ENCODE measurements around the gene FAM151B.
"Not testable (repeated sequence)": the region's sequence is repeated elsewhere in the genome, so short reads cannot be mapped to it uniquely, and the experiment has no call there.

FAM151B gene

DNA sequence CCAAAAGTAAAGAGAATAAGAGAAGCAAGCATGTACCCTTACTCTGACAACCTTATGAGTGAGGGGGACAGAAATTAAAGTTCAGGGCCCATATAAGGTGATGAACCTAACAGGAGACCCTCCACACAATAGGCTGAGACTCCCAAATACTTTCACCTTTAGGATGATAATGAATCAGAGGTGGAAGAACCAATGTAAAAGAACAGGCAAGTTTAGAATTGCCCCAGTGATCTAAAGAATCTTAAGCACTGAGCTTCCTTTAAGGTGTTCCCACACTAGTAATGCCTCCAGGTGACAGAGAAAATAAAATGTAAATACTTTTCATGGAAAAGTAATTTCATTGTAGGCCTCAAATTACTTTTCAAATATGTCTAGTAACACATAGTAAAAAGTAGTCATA, 8.2 kb upstream of the FAM151B start:
- Histone ChIP-seq H3K4me3 (ENCODE audit: low read length in 2 of 2) (no peak overlapping the region), H3K9me3 (ENCODE audit: control insufficient read depth in 2 of 2, low read length in 2 of 2) (peaks cover 0 to 3% of the 10 kb centered on the region in 2 donors), H3K9ac (ENCODE audit: low read length in 2 of 2) (no peak overlapping the region), H3K36me3 (ENCODE audit: control insufficient read depth in 2 of 2, insufficient read depth in 2 of 2, low read length in 2 of 2) (peaks cover 5 to 22% of the 10 kb centered on the region in 2 donors), H3K27ac (ENCODE audit: low read length) (no peak overlapping the region), H3K27me3 (ENCODE audit: control insufficient read depth in 1 of 2, insufficient read depth in 2 of 2, low read length in 2 of 2) (no peaks in the 10 kb centered on the region), H3K4me1 (ENCODE audit: control insufficient read depth, insufficient read depth, low read length) (no peaks in the 10 kb centered on the region)

- Histone ChIP-seq H3K36me3 (ENCODE audit: control insufficient read depth in 2 of 2, insufficient read depth in 2 of 2, low read length in 2 of 2) (peaks cover 5 to 15% of the 10 kb centered on the region in 2 donors), H3K4me3 (ENCODE audit: low read length in 2 of 2) (no peak overlapping the region), H3K4me1 (ENCODE audit: control insufficient read depth, insufficient read depth, low read length) (no peaks in the 10 kb centered on the region), H3K9ac (ENCODE audit: low read length in 2 of 2) (no peak overlapping the region), H3K27ac (ENCODE audit: low read length) (no peak overlapping the region), H3K27me3 (ENCODE audit: control insufficient read depth in 1 of 2, insufficient read depth in 2 of 2, low read length in 2 of 2) (no peaks in the 10 kb centered on the region), H3K9me3 (ENCODE audit: control insufficient read depth in 2 of 2, low read length in 2 of 2) (peaks cover 0 to 3% of the 10 kb centered on the region in 2 donors)
These were observed 7.5 kb upstream of the FAM151B start for GRCh38 chr5:80480354-80480753.

GRCh38 chr5:80481019-80481893, 6.6 kb upstream of the FAM151B start:
- Histone ChIP-seq H3K27ac (ENCODE audit: low read length) (no peak overlapping the region), H3K36me3 (ENCODE audit: control insufficient read depth in 2 of 2, insufficient read depth in 2 of 2, low read length in 2 of 2) (peaks cover 5 to 9% of the 10 kb centered on the region in 2 donors), H3K4me3 (ENCODE audit: low read length in 2 of 2) (no peak overlapping the region), H3K4me1 (ENCODE audit: control insufficient read depth, insufficient read depth, low read length) (no peaks in the 10 kb centered on the region), H3K27me3 (ENCODE audit: control insufficient read depth in 1 of 2, insufficient read depth in 2 of 2, low read length in 2 of 2) (no peaks in the 10 kb centered on the region), H3K9me3 (ENCODE audit: control insufficient read depth in 2 of 2, low read length in 2 of 2) (peaks cover 0 to 3% of the 10 kb centered on the region in 2 donors), H3K9ac (ENCODE audit: low read length in 2 of 2) (no peak overlapping the region)

GRCh38 chr5:80482578-80482977, 5.3 kb upstream of the FAM151B start:
- Histone ChIP-seq H3K27ac (ENCODE audit: low read length) (no peak overlapping the region), H3K36me3 (ENCODE audit: control insufficient read depth in 2 of 2, insufficient read depth in 2 of 2, low read length in 2 of 2) (peaks cover 4 to 5% of the 10 kb centered on the region in 2 donors), H3K27me3 (ENCODE audit: control insufficient read depth in 1 of 2, insufficient read depth in 2 of 2, low read length in 2 of 2) (no peaks in the 10 kb centered on the region), H3K9me3 (ENCODE audit: control insufficient read depth in 2 of 2, low read length in 2 of 2) (peaks cover 0 to 3% of the 10 kb centered on the region in 2 donors), H3K4me1 (ENCODE audit: control insufficient read depth, insufficient read depth, low read length) (peaks cover 2% of the 10 kb centered on the region), H3K4me3 (ENCODE audit: low read length in 2 of 2) (no peak overlapping the region), H3K9ac (ENCODE audit: low read length in 2 of 2) (no peak overlapping the region)

- Histone ChIP-seq H3K27me3 (ENCODE audit: control insufficient read depth in 1 of 2, insufficient read depth in 2 of 2, low read length in 2 of 2) (no peaks in the 10 kb centered on the region), H3K4me3 (ENCODE audit: low read length in 2 of 2) (no peak overlapping the region), H3K4me1 (ENCODE audit: control insufficient read depth, insufficient read depth, low read length) (peaks cover 7% of the 10 kb centered on the region), H3K9ac (ENCODE audit: low read length in 2 of 2) (no peak overlapping the region), H3K27ac (ENCODE audit: low read length) (no peak overlapping the region), H3K9me3 (ENCODE audit: control insufficient read depth in 2 of 2, low read length in 2 of 2) (peaks cover 0 to 3% of the 10 kb centered on the region in 2 donors), H3K36me3 (ENCODE audit: control insufficient read depth in 2 of 2, insufficient read depth in 2 of 2, low read length in 2 of 2) (peaks cover 4 to 5% of the 10 kb centered on the region in 2 donors)
These were observed 4.2 kb upstream of the FAM151B start for GRCh38 chr5:80483636-80484232.

- peaks cover 0 to 2% of the 10 kb centered on the region in 2 donors for H3K36me3 ChIP-seq (ENCODE audit: control insufficient read depth in 2 of 2, insufficient read depth in 2 of 2, low read length in 2 of 2)
- peak overlapping the region; percentile 49 for H3K27ac ChIP-seq (ENCODE audit: low read length)
- no peaks in the 10 kb centered on the region for H3K27me3 ChIP-seq (ENCODE audit: control insufficient read depth in 1 of 2, insufficient read depth in 2 of 2, low read length in 2 of 2)
- peak overlapping the region; percentile 59 to 76 for H3K9ac ChIP-seq (ENCODE audit: low read length in 2 of 2)
- H3K4me3 ChIP-seq (ENCODE audit: low read length in 2 of 2), result peak overlapping the region; percentile 88 to 90
- peaks cover 0 to 3% of the 10 kb centered on the region in 2 donors for H3K9me3 ChIP-seq (ENCODE audit: control insufficient read depth in 2 of 2, low read length in 2 of 2)
- H3K4me1 ChIP-seq (ENCODE audit: control insufficient read depth, insufficient read depth, low read length), result peaks cover 8% of the 10 kb centered on the region
These were observed 464 bp upstream of the FAM151B start for GRCh38 chr5:80487444-80487828.

GRCh38 chr5:80491296-80491695, 3.4 kb downstream of the FAM151B start:
- Histone ChIP-seq H3K27ac (ENCODE audit: low read length) (no peak overlapping the region), H3K9ac (ENCODE audit: low read length in 2 of 2) (no peak overlapping the region), H3K4me3 (ENCODE audit: low read length in 2 of 2) (no peak overlapping the region), H3K27me3 (ENCODE audit: control insufficient read depth in 1 of 2, insufficient read depth in 2 of 2, low read length in 2 of 2) (no peaks in the 10 kb centered on the region), H3K9me3 (ENCODE audit: control insufficient read depth in 2 of 2, low read length in 2 of 2) (no peaks in the 10 kb centered on the region), H3K36me3 (ENCODE audit: control insufficient read depth in 2 of 2, insufficient read depth in 2 of 2, low read length in 2 of 2) (no peaks in the 10 kb centered on the region), H3K4me1 (ENCODE audit: control insufficient read depth, insufficient read depth, low read length) (peaks cover 8% of the 10 kb centered on the region)

- no peaks in the 10 kb centered on the region for H3K27me3 ChIP-seq (ENCODE audit: control insufficient read depth in 1 of 2, insufficient read depth in 2 of 2, low read length in 2 of 2)
- H3K27ac ChIP-seq (ENCODE audit: low read length), result no peak overlapping the region
- H3K9ac ChIP-seq (ENCODE audit: low read length in 2 of 2), result no peak overlapping the region
- no peaks in the 10 kb centered on the region for H3K36me3 ChIP-seq (ENCODE audit: control insufficient read depth in 2 of 2, insufficient read depth in 2 of 2, low read length in 2 of 2)
- peaks cover 6% of the 10 kb centered on the region for H3K4me1 ChIP-seq (ENCODE audit: control insufficient read depth, insufficient read depth, low read length)
- no peak overlapping the region for H3K4me3 ChIP-seq (ENCODE audit: low read length in 2 of 2)
- H3K9me3 ChIP-seq (ENCODE audit: control insufficient read depth in 2 of 2, low read length in 2 of 2), result no peaks in the 10 kb centered on the region
These were observed 4.8 kb downstream of the FAM151B start for GRCh38 chr5:80492741-80493140.

DNA sequence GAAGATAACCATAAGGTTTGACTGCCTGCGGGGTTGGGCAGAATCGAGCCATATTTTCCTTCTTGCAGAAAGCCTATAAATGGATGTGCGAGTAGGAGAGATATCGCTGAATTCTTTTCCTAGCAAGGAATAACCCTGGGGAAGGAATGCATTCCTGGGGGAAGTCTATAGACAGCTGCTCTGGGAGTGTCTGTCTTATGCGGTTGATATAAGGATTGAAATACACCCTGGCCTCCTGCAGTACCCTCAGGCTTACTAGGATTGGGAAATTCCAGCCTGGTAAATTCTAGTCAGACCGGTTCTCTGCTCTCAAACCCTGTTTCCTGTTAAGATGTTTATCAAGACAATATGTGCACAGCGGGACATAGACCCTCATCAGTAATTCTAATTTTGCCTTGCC, 5.5 kb downstream of the FAM151B start:
- not testable (repeated sequence) for H3K4me1 ChIP-seq (ENCODE audit: control insufficient read depth, insufficient read depth, low read length); H3K36me3 ChIP-seq (ENCODE audit: control insufficient read depth in 2 of 2, insufficient read depth in 2 of 2, low read length in 2 of 2); H3K9ac ChIP-seq (ENCODE audit: low read length in 2 of 2); H3K9me3 ChIP-seq (ENCODE audit: control insufficient read depth in 2 of 2, low read length in 2 of 2); H3K27ac ChIP-seq (ENCODE audit: low read length); H3K4me3 ChIP-seq (ENCODE audit: low read length in 2 of 2); H3K27me3 ChIP-seq (ENCODE audit: control insufficient read depth in 1 of 2, insufficient read depth in 2 of 2, low read length in 2 of 2)

DNA sequence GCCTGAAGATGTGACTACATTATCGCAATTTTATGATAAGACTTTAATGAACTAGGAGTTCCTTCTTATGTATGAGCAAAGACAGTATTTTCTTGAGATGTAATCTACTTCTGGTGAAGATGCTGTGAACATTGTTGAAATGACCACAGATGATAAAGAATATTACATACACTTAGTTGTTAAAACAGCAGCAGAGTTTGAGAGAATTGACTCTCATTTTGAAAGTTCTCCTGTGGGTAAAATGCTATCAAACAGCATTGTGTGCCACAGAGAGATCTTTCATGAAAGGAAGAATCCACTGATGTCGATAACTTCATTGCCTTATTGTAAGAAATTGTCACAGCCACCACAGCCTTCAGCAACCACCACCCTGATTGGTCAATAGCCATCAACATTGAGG, 8.0 kb downstream of the FAM151B start:
- no peaks in the 10 kb centered on the region for H3K9me3 ChIP-seq (ENCODE audit: control insufficient read depth in 2 of 2, low read length in 2 of 2)
- no peak overlapping the region for H3K27ac ChIP-seq (ENCODE audit: low read length)
- no peaks in the 10 kb centered on the region for H3K4me1 ChIP-seq (ENCODE audit: control insufficient read depth, insufficient read depth, low read length)
- H3K36me3 ChIP-seq (ENCODE audit: control insufficient read depth in 2 of 2, insufficient read depth in 2 of 2, low read length in 2 of 2), result no peaks in the 10 kb centered on the region
- H3K9ac ChIP-seq (ENCODE audit: low read length in 2 of 2), result no peak overlapping the region
- no peak overlapping the region for H3K4me3 ChIP-seq (ENCODE audit: low read length in 2 of 2)
- H3K27me3 ChIP-seq (ENCODE audit: control insufficient read depth in 1 of 2, insufficient read depth in 2 of 2, low read length in 2 of 2), result no peaks in the 10 kb centered on the region

DNA sequence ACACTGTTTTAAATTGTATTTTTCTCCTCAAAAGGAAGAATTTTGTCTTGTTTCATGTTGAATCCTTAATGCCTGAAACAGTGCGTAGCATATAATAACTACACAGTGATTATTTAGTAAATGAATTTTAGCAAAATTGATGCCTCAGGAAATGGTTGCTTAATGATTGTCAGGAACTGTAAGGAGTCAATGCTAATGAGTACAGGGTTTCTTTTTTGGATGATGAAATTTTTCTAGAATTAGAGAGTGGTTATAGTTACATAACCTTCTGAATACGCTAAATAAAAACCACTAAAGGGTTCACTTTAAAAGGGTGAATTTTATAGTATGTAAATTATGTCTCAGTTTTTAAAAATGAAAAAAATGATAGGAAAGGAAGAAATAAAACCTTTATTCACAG, 14.9 kb downstream of the FAM151B start:
- no peak overlapping the region for H3K27ac ChIP-seq (ENCODE audit: low read length)
- H3K9ac ChIP-seq (ENCODE audit: low read length in 2 of 2), result no peak overlapping the region
- no peaks in the 10 kb centered on the region for H3K4me1 ChIP-seq (ENCODE audit: control insufficient read depth, insufficient read depth, low read length)
- no peak overlapping the region for H3K4me3 ChIP-seq (ENCODE audit: low read length in 2 of 2)
- H3K36me3 ChIP-seq (ENCODE audit: control insufficient read depth in 2 of 2, insufficient read depth in 2 of 2, low read length in 2 of 2), result no peaks in the 10 kb centered on the region
- H3K27me3 ChIP-seq (ENCODE audit: control insufficient read depth in 1 of 2, insufficient read depth in 2 of 2, low read length in 2 of 2), result no peaks in the 10 kb centered on the region
- H3K9me3 ChIP-seq (ENCODE audit: control insufficient read depth in 2 of 2, low read length in 2 of 2), result no peaks in the 10 kb centered on the region

All from stomach smooth muscle (tissue), 2 donors.